HG03066 (cell line): ENCODE data around the gene SLC24A3.

ENCODE experiments used
- ATAC-seq: cut with Tn5 transposase; IDR thresholded peaks from one replicate; pipeline ENCODE4 v1.9.1; 2021; ENCODE audit warnings: low read depth; ENCODE audit not compliant: unreplicated experiment

Gene SLC24A3

DNA sequence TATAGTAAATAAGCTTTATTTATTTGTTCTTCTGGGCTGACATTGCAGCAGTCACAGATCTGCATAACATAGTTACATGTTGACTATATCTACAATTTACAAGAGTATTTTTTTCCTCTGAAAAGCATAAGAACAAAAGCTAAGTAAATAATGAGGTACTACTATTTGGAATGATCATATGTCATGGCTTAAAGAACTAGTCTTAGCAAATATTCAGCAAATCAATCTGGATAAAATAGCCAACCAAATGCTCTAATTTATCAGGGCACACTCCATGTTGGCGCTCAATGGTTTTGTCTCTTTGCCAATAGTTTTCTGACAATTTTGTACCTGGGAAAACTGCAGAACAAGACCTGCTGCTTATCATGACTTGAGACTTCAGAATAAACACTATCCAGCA lies 312.2 kb downstream of the SLC24A3 start:
- no peak for ATAC-seq

- ATAC-seq = no peak
Measured at GRCh38 chr20:19527509-19527908, 315.1 kb downstream of the SLC24A3 start.

GRCh38 chr20:19528286-19529030 lies 316.0 kb downstream of the SLC24A3 start:
- no peak for ATAC-seq

DNA sequence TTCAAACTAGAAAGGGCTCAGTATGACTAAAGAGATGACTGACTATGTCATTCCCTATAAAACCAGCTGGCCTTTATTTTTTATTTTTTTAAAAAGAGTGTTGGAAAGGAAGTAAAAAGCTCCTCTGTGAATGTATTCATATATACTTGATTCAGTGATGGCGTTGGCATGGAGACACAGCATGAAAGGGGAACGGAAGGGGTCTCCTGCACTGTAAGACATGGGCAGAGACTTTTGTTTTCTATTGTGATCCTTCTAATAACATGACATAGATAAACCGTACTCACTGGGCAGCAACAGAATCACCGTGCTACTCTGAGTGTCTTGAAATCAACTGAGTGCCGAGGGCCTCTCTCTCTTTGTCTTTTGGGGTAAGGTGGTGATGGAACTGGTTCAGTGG lies 317.6 kb downstream of the SLC24A3 start:
- no peak for ATAC-seq

GRCh38 chr20:19531446-19531845 lies 319.0 kb downstream of the SLC24A3 start:
- no peak for ATAC-seq

- ATAC-seq = no peak
Measured at GRCh38 chr20:19538556-19538955, 326.1 kb downstream of the SLC24A3 start.

DNA sequence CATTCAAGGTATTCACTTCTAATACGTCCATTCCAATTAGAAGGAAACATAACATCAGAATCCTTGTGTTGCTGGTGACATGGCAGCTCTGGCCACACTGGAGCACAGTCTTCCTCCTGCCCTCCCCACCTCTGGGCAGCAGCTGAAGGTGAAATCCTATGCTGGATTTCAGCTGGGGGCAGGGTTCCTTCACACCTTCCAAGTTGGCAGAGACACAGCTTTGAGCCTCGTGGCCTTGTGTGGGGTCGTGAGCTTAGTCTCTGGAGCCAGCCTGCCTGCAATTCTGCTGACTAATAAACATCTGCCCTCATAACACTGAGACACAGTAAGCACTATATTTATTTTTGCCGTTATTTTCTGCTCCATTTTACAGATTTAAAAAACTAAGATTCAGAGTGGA lies 326.7 kb downstream of the SLC24A3 start:
- ATAC-seq = no peak

DNA sequence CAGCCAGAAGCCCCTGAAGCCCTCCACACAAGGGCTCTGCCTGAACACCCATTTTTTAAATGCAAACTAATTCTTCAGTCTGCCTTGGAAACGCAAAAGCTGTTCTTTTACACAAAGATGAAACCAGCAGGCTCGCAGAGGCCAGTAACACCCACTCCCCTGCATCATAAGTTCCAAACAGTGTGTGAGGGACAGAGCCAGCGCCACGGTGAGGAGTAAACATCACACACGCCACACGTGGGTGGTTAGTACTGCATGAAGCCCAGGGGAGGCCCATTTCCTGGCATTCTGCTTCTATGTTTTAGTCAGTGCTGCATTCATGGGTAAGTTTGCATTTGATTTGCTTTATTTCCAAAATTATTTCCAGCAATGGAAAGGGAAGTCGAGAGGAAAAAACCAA lies 327.9 kb downstream of the SLC24A3 start:
- ATAC-seq = no peak

GRCh38 chr20:19543101-19543500 lies 330.7 kb downstream of the SLC24A3 start:
- ATAC-seq = no peak

GRCh38 chr20:19544684-19545083 lies 332.2 kb downstream of the SLC24A3 start:
- no peak for ATAC-seq

DNA sequence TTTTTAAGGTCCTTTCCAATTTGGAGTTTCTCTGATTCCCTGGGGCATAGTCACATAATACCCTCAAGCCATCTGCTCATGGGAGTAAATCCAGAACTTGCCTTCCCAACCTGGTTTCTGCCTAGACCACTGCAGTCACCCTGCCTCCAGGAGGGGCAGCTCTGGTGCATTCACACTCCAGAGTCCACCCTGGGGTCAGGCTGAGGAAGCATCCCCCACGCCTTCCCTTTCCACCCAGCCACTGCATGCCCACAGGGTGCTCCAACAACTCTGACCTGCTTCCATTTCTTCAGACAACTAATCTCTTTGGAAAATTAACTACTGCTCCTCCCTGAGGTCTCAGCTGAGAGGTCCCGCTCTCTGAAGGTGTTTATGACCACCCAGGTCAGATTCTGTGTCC lies 334.2 kb downstream of the SLC24A3 start:
- no peak for ATAC-seq

DNA sequence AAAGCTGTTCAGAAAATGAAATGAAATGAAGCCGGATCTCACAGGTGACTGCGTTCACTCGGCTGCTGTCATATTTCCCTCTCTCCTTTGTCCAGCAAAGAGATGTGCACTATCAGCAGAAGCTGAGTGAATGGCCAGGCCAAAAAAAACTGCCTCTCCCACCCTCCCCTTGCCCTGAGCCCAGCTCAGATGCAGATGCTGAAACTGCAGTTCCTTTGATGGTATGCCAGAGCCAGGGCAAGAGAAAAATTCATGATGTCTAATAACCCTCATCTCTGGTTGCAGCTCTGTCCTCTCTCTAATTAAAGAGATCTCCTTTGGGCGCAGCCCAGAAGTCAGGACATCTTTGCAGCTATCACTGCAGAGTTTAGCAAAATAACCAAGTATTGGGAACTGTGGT lies 335.1 kb downstream of the SLC24A3 start:
- ATAC-seq = no peak

- ATAC-seq = no peak
Measured at GRCh38 chr20:19549896-19550295, 337.5 kb downstream of the SLC24A3 start.

DNA sequence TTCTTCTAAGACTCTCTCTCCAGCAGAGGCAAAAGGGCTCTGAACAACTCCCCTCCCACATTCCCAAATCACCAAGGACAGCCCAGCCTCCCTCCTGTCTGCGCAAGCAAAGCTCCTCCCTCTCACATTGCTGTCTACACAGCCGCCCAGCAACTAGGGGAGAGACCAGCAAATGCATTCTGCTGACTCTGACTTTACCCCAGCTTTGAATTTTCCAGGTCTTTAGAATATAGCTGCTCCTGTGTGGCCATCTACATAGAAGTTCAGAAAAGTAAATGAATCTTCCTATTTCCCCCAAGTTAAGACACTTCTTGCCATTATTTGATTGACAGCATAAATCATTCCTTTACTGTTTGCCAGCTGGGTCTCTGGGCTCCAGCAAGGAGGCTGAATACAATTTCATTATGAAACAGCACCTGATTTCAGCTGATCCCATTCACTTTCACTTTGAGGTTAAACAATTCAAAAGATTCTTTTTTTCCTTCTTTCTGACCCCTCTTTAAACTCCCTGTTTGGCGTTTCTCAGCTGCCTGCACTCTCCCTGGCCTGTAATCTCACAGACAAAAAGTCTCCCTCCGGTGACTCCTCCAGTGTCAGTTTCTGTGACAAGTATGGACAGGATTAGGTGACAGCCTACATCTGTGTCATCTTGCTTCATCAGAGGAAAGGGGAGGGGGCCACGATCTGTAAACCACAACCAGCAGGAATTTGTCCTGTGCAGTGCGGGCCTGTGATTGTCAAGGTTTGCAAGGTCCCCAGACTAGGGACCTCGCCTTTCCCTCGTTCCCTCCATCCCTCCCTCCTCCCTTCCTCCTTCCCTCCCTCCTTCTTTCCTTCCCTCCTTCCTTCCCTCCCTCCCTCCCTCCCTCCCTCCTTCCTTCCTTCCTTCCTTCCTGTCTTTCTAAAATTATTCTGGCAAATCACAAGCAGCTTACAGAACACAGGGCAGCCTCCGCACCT lies 340.1 kb downstream of the SLC24A3 start:
- ATAC-seq = no peak

DNA sequence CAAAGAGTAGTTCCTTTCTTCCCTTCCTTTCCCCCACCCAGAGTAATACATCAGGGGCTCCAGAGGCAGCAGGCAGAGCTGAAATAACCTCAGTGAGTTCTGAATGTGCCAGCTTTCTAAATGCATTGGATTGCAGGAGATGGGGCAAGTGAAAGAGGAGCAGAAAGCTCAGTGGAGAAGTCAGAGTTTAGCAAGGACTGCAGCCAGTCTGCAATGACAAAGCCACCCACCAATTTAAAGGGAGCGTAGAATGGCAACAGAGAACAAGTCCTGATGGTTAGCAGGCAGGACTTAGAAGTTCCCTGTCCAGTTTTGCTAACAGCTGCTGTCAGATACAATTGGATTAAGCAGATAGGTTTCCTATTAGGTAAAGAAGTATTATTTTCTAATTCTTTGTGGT lies 342.2 kb downstream of the SLC24A3 start:
- no peak for ATAC-seq

GRCh38 chr20:19555726-19556125 lies 343.3 kb downstream of the SLC24A3 start:
- no peak for ATAC-seq

GRCh38 chr20:19557291-19557690 lies 344.8 kb downstream of the SLC24A3 start:
- ATAC-seq = no peak

DNA sequence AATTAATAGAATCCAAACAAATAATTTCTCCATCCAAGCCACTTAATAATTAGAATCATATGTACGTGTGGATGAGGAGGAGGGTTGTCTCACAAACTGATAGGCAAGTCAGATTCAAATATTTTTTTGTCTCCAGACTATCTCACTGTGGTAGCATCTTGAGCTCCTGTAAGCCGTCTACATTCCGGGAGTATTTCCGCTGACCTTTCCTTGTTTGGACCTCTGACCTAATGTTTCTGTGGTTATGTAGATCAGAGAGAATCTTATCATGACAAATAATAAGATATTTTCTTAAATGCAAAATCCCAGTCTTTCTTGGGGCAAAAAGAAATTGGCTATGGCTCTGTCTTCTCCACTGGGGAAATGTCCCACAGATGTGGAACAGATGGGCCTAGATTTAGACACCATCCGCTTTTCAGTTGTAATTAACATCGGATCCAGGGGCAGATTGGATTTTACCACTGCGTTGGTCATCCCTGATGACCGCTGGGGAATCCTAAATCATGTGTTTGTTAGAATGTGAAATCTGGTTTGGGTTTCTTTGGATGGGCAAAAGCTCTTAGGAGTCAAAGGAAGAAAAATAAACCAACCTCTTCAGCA lies 348.5 kb downstream of the SLC24A3 start:
- ATAC-seq = no peak

DNA sequence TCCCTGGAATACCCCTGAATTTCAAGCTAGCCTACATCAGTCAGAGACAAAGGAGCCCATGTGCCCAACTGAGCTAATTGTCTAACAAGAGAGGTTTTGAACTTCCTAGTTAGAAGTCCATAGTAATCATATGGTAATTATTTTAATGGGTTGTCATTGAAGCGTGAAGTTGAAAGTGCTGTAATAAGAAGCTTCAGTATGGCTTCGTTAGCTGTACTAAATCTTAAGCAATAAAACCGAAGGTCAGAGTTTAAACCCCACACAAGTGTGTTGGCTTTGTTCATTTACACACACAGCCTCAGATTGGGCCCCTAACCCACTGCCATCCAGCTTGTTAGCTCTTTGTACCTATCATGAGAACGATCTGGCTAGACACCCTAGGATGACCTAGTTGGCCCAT lies 350.0 kb downstream of the SLC24A3 start:
- no peak for ATAC-seq

GRCh38 chr20:19564261-19564660 lies 351.8 kb downstream of the SLC24A3 start:
- no peak for ATAC-seq

- no peak for ATAC-seq
Measured at GRCh38 chr20:19565736-19566135, 353.3 kb downstream of the SLC24A3 start.
